ENCODE data around the gene AJM1.

GRCh38 chr9:136826703-136827582, 15.3 kb upstream of the AJM1 start:
- TF ChIP-seq ZFX (IDR thresholded peaks at IDR 0.05) (no peak), RAD21 (IDR thresholded peaks at IDR 0.05; ENCODE audit: low read depth) (no peak), CTCF (IDR thresholded peaks at IDR 0.05 in 2 of 3, conservative IDR thresholded peaks at IDR 0.05 in 1 of 3; ENCODE audit: borderline replicate concordance in 1 of 3, insufficient read depth in 1 of 3, low read depth in 2 of 3, low read length in 2 of 3) (no peak), POLR2AphosphoS5 (IDR thresholded peaks at IDR 0.05; ENCODE audit: low read depth, low read length) (no peak), POLR2A (IDR thresholded peaks at IDR 0.05; ENCODE audit: borderline replicate concordance, extremely low read depth, insufficient read depth, insufficient read length) (no peak), YY1 (IDR thresholded peaks at IDR 0.05; ENCODE audit: extremely low read depth, insufficient replicate concordance, low read depth, low read length) (no peak), ELF1 (IDR thresholded peaks at IDR 0.05; ENCODE audit: borderline replicate concordance, low read depth) (no peak)
